Measurements from ENCODE around the gene MS4A5.

DNA sequence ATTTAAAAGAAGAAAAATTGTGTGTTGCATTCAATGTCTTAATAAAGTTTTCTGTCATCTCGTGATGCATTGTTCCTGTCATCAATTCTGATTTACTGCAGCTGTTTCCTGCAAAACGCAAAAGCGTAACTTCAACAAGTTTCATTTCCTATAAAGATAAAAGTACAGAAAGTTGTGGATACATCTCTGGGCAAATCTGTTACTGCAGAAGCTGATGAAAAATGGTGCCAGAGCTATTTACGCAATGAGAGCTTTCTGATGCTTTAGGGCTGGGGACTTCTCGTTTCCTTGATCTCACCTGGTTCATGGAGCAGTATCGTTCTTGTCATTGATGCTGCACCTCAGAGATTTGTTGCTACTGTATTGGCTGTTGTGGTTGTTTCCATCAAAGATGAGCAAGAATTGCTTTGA, 47.7 kb downstream of the MS4A5 start:
- TF ChIP-seq POLR2A (IDR thresholded peaks at IDR 0.05) = no peak
- TF ChIP-seq, protein P1, sequence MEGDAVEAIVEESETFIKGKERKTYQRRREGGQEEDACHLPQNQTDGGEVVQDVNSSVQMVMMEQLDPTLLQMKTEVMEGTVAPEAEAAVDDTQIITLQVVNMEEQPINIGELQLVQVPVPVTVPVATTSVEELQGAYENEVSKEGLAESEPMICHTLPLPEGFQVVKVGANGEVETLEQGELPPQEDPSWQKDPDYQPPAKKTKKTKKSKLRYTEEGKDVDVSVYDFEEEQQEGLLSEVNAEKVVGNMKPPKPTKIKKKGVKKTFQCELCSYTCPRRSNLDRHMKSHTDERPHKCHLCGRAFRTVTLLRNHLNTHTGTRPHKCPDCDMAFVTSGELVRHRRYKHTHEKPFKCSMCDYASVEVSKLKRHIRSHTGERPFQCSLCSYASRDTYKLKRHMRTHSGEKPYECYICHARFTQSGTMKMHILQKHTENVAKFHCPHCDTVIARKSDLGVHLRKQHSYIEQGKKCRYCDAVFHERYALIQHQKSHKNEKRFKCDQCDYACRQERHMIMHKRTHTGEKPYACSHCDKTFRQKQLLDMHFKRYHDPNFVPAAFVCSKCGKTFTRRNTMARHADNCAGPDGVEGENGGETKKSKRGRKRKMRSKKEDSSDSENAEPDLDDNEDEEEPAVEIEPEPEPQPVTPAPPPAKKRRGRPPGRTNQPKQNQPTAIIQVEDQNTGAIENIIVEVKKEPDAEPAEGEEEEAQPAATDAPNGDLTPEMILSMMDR (IDR thresholded peaks at IDR 0.05) = no peak
